H9 (cell line): ENCODE measurements around the gene TMA7. TPM values are rescaled to one million over a fixed set of nuclear protein-coding genes. Genes with fewer than 3 reads are reported as not detected.

ENCODE experiments used
- DNase-seq: peaks from one replicate; pipeline ENCODE4 v3.0.0-alpha.2; 2017
- H2AFZ ChIP-seq: one replicate; pipeline ENCODE4 v1.6.1; 2013; ENCODE audit warnings: mild to moderate bottlenecking, low read length, control low read depth, moderate library complexity
- H2AK5ac ChIP-seq: 2 replicates; pipeline ENCODE4 v1.6.1; 2013; ENCODE audit warnings: low read length, control low read depth, mixed read lengths; ENCODE audit not compliant: insufficient read length
- H2BK120ac ChIP-seq: one replicate; pipeline ENCODE4 v1.6.1; 2013; ENCODE audit warnings: low read depth, mild to moderate bottlenecking, low read length, control low read depth, inconsistent platforms; ENCODE audit not compliant: poor library complexity, severe bottlenecking
- H2BK12ac ChIP-seq: 2 replicates; pipeline ENCODE4 v1.6.1; 2013; ENCODE audit warnings: low read length, control low read depth, mixed read lengths, low read depth; ENCODE audit not compliant: insufficient read length
- H2BK15ac ChIP-seq: 2 replicates; pipeline ENCODE4 v1.6.1; 2013; ENCODE audit warnings: low read depth, low read length, control low read depth
- H2BK20ac ChIP-seq: one replicate; pipeline ENCODE4 v1.6.1; 2013; ENCODE audit warnings: low read depth, mild to moderate bottlenecking, low read length, control low read depth, inconsistent platforms; ENCODE audit not compliant: poor library complexity, severe bottlenecking
- H2BK5ac ChIP-seq: 2 replicates; pipeline ENCODE4 v1.6.1; 2013; ENCODE audit warnings: low read length, control low read depth, mixed read lengths; ENCODE audit not compliant: insufficient read length
- H3K14ac ChIP-seq: 2 replicates; pipeline ENCODE4 v1.6.1; 2013; ENCODE audit warnings: low read length, control low read depth; ENCODE audit not compliant: insufficient read depth
- H3K18ac ChIP-seq: 2 replicates; pipeline ENCODE4 v1.6.1; 2013; ENCODE audit warnings: low read depth, mild to moderate bottlenecking, mixed read lengths, low read length, control low read depth; ENCODE audit not compliant: insufficient read length
- H3K23ac ChIP-seq: 2 replicates; pipeline ENCODE4 v1.6.1; 2013; ENCODE audit warnings: low read length, control low read depth, mixed read lengths, low read depth; ENCODE audit not compliant: insufficient read length
- H3K23me2 ChIP-seq: 2 replicates; pipeline ENCODE4 v1.6.1; 2013; ENCODE audit warnings: low read depth, mild to moderate bottlenecking, mixed read lengths, low read length, control low read depth; ENCODE audit not compliant: insufficient read length, poor library complexity, severe bottlenecking
- H3K27ac ChIP-seq: 2 replicates; pipeline ENCODE4 v1.5.1; 2013; ENCODE audit warnings: low read length, control low read depth, mixed read lengths, low read depth; ENCODE audit not compliant: insufficient read length
- H3K27me3 ChIP-seq: 2 replicates; pipeline ENCODE4 v1.6.1; 2013; ENCODE audit warnings: low read length, control low read depth, inconsistent platforms; ENCODE audit not compliant: insufficient read depth
- H3K4ac ChIP-seq: 2 replicates; pipeline ENCODE4 v1.6.1; 2013; ENCODE audit warnings: low read depth, mild to moderate bottlenecking, control low read depth, inconsistent platforms, low read length, moderate library complexity
- H3K4me1 ChIP-seq: 2 replicates; pipeline ENCODE4 v1.6.1; 2013; ENCODE audit warnings: low read length, control low read depth, inconsistent platforms; ENCODE audit not compliant: insufficient read depth
- H3K4me2 ChIP-seq: 2 replicates; pipeline ENCODE4 v1.6.1; 2013; ENCODE audit warnings: low read length, control low read depth, mixed read lengths; ENCODE audit not compliant: insufficient read length, insufficient read depth
- H3K56ac ChIP-seq: 2 replicates; pipeline ENCODE4 v1.6.1; 2013; ENCODE audit warnings: low read depth, mild to moderate bottlenecking, mixed read lengths, low read length, control low read depth; ENCODE audit not compliant: insufficient read length
- H3K79me1 ChIP-seq: 2 replicates; pipeline ENCODE4 v1.6.1; 2013; ENCODE audit warnings: low read depth, mild to moderate bottlenecking, moderate library complexity, low read length, control low read depth, inconsistent platforms; ENCODE audit not compliant: insufficient read depth, poor library complexity, severe bottlenecking
- H3K79me2 ChIP-seq: 2 replicates; pipeline ENCODE4 v1.6.1; 2013; ENCODE audit warnings: low read length, control low read depth, inconsistent platforms; ENCODE audit not compliant: insufficient read depth
- H3K9ac ChIP-seq: 2 replicates; pipeline ENCODE4 v1.6.1; 2013; ENCODE audit warnings: low read length, control low read depth, mixed read lengths; ENCODE audit not compliant: insufficient read length; ENCODE audit errors: extremely low read depth
- H3K9me3 ChIP-seq: one replicate; pipeline ENCODE4 v1.6.1; 2013; ENCODE audit warnings: low read depth, low read length, inconsistent platforms; ENCODE audit not compliant: control insufficient read depth
- H3T11ph ChIP-seq: one replicate; pipeline ENCODE4 v1.6.1; 2013; ENCODE audit warnings: mild to moderate bottlenecking, low read length, control low read depth, inconsistent platforms
- H4K20me1 ChIP-seq: one replicate; pipeline ENCODE4 v1.6.1; 2013; ENCODE audit not compliant: control insufficient read depth, insufficient read length, insufficient read depth
- H4K5ac ChIP-seq: 2 replicates; pipeline ENCODE4 v1.6.1; 2013; ENCODE audit warnings: low read depth, mild to moderate bottlenecking, mixed read lengths, low read length, control low read depth; ENCODE audit not compliant: insufficient read length
- H4K8ac ChIP-seq: replicated peaks from 2 replicates; pipeline ENCODE4 v1.6.1; 2013; ENCODE audit warnings: low read length, control low read depth, mixed read lengths, low read depth; ENCODE audit not compliant: insufficient read length
- H4K91ac ChIP-seq: 2 replicates; pipeline ENCODE4 v1.6.1; 2013; ENCODE audit warnings: low read depth, mild to moderate bottlenecking, moderate library complexity, mixed read lengths, low read length, control low read depth; ENCODE audit not compliant: insufficient read length
- H3K27ac Mint-ChIP-seq, 3 experiments: 2 replicates in 2 of 3; 3 replicates in 1 of 3; pipeline ENCODE4 v1.8.0; 2020 to 2021; ENCODE audit warnings: mixed read lengths in 3 of 3, mild to moderate bottlenecking in 1 of 3, moderate library complexity in 1 of 3
- H3K27me3 Mint-ChIP-seq: 2 replicates; pipeline ENCODE4 v1.8.0; 2021; ENCODE audit warnings: low read depth, mild to moderate bottlenecking, moderate library complexity, mixed read lengths
- H3K36me3 Mint-ChIP-seq, 3 experiments: 2 replicates in 2 of 3; 3 replicates in 1 of 3; pipeline ENCODE4 v1.8.0; 2020 to 2021; ENCODE audit warnings: low read depth in 3 of 3, mixed read lengths in 3 of 3; ENCODE audit not compliant: insufficient read depth in 1 of 3
- H3K4me1 Mint-ChIP-seq, 2 experiments: 2 replicates each; pipeline ENCODE4 v1.8.0; 2020; ENCODE audit warnings: mixed read lengths in 2 of 2
- H3K4me3 Mint-ChIP-seq, 2 experiments: 2 replicates in 1 of 2; 3 replicates in 1 of 2; pipeline ENCODE4 v1.8.0; 2020 to 2021; ENCODE audit warnings: mild to moderate bottlenecking in 2 of 2, mixed read lengths in 2 of 2, moderate library complexity in 1 of 2
- H3K9me3 Mint-ChIP-seq, 2 experiments: 2 replicates in 1 of 2; 3 replicates in 1 of 2; pipeline ENCODE4 v1.8.0; 2020; ENCODE audit warnings: mild to moderate bottlenecking in 2 of 2, mixed read lengths in 2 of 2, moderate library complexity in 1 of 2
- CTCF ChIP-seq: fragments of 200-600 bp; sonication (generic); conservative IDR thresholded peaks from 3 replicates; pipeline ENCODE4 v1.8.0; 2021; ENCODE audit warnings: antibody characterized with exemption, mild to moderate bottlenecking
- WGBS: extraction: QIAGEN DNeasy Blood & Tissue Kit; methylation state at CpG from one replicate; pipeline ENCODE4 v1.1.7; 2013; ENCODE audit warnings: missing lambda C conversion rate, low lambda C conversion rate, mixed read lengths; ENCODE audit not compliant: insufficient read length; ENCODE audit errors: extremely low coverage; 5-methylcytosine and 5-hydroxymethylcytosine counted together
- total RNA-seq: library from RNA; stranded (reverse); gene quantifications from 2 replicates; pipeline ENCODE4 v1.2.1, GENCODE V29; 2021

TMA7 gene
- total RNA-seq, 1 experiment from 2014 or later: 305 TPM

GRCh38 chr3:48467110-48467454 lies 27.0 kb downstream of the TMA7 start:
- no peak overlapping the region for H4K91ac ChIP-seq
- H2AK5ac ChIP-seq: no peak overlapping the region
- no peak for DNase-seq
- peak overlapping the region; percentile 90 to 99 (median 99); a peak in 5 of 7 replicates for H3K27ac Mint-ChIP-seq
- no peaks in the 10 kb centered on the region for H3K9me3 ChIP-seq
- no peak overlapping the region for H3K18ac ChIP-seq
- no peak overlapping the region for H3K56ac ChIP-seq
- H2BK20ac ChIP-seq: no peak overlapping the region
- H3K4me3 Mint-ChIP-seq: no peak overlapping the region; a peak in 1 of 5 replicates
- no peaks in the 10 kb centered on the region for H3K27me3 ChIP-seq
- H3K4me1 ChIP-seq: no peaks in the 10 kb centered on the region
- TF ChIP-seq CTCF: no peak
- H2BK12ac ChIP-seq: no peak overlapping the region
- H4K8ac ChIP-seq: no peak overlapping the region
- no peak overlapping the region for H3K14ac ChIP-seq
- H3K27ac ChIP-seq: no peak overlapping the region
- H3K23ac ChIP-seq: no peak overlapping the region
- H3K79me1 ChIP-seq: no peaks in the 10 kb centered on the region
- WGBS: no CpG with 5 or more reads among the region's 9 CpGs
- H3K27me3 Mint-ChIP-seq: no peaks in the 10 kb centered on the region; the same call in 1 of the 2 replicates
- no peaks in the 10 kb centered on the region for H3K9me3 Mint-ChIP-seq
- peaks cover 13 to 32% (median 32%) of the 10 kb centered on the region in 3 experiments for H3K36me3 Mint-ChIP-seq
- H3K4me2 ChIP-seq: no peak overlapping the region
- no peak overlapping the region for H2BK120ac ChIP-seq
- no peaks in the 10 kb centered on the region; the same call in 1 of the 2 replicates for H3K79me2 ChIP-seq
- H2BK5ac ChIP-seq: no peak overlapping the region
- no peaks in the 10 kb centered on the region for H3K23me2 ChIP-seq
- H3T11ph ChIP-seq: no peak overlapping the region
- H3K9ac ChIP-seq: no peak overlapping the region
- H2AFZ ChIP-seq: no peak overlapping the region
- H3K4ac ChIP-seq: no peak overlapping the region
- H4K5ac ChIP-seq: no peak overlapping the region
- no peak overlapping the region for H2BK15ac ChIP-seq
- no peaks in the 10 kb centered on the region for H4K20me1 ChIP-seq
- peaks cover 16 to 26% of the 10 kb centered on the region in 2 experiments for H3K4me1 Mint-ChIP-seq
